ENCODE data around the gene CEP63. TPM values are rescaled to one million over a fixed set of nuclear protein-coding genes. Genes with fewer than 3 reads are reported as not detected.
"Not testable (repeated sequence)": the region's sequence is repeated elsewhere in the genome, so short reads cannot be mapped to it uniquely, and the experiment has no call there.

Gene CEP63
- total RNA-seq, 4 donors from 2014 or later: 16.7 to 26.2 (median 22.6) TPM

DNA sequence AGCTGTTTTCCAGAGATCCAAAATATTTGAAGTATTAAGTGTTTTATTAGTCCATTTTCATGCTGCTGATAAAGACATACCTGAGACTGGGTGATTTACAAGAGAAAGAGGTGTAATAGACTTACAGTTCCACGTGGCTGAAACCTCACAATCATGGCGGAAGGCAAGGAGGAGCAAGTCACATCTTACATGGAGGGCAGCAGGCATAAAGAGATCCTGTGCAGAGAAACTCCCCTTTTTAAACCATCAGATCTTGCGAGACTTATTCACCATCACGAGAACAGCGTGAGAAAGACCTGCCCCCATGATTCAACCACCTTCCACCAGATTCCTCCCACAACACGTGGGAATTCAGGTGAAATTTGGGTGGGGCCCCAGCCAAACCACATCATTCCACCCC is 82.9 kb downstream of the CEP63 start:
- Histone ChIP-seq H3K36me3 (peaks cover 0 to 3% (median 0%) of the 10 kb centered on the region in 4 donors), H3K27ac (replicated peaks in 1 of 4) (no peak overlapping the region), H3K4me1 (no peaks in the 10 kb centered on the region), H3K27me3 (no peaks in the 10 kb centered on the region), H3K9me3 (peaks cover 0 to 10% (median 3%) of the 10 kb centered on the region in 4 donors), H3K4me3 (no peak overlapping the region)
- TF ChIP-seq POLR2AphosphoS5 (IDR thresholded peaks at IDR 0.05) (no peak), EP300 (IDR thresholded peaks at IDR 0.05) (no peak), POLR2A (IDR thresholded peaks at IDR 0.05; ENCODE audit: low read depth) (no peak)
- TF ChIP-seq, protein P1, sequence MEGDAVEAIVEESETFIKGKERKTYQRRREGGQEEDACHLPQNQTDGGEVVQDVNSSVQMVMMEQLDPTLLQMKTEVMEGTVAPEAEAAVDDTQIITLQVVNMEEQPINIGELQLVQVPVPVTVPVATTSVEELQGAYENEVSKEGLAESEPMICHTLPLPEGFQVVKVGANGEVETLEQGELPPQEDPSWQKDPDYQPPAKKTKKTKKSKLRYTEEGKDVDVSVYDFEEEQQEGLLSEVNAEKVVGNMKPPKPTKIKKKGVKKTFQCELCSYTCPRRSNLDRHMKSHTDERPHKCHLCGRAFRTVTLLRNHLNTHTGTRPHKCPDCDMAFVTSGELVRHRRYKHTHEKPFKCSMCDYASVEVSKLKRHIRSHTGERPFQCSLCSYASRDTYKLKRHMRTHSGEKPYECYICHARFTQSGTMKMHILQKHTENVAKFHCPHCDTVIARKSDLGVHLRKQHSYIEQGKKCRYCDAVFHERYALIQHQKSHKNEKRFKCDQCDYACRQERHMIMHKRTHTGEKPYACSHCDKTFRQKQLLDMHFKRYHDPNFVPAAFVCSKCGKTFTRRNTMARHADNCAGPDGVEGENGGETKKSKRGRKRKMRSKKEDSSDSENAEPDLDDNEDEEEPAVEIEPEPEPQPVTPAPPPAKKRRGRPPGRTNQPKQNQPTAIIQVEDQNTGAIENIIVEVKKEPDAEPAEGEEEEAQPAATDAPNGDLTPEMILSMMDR (IDR thresholded peaks at IDR 0.05): no peak
- 77% methylated on average over 6 of the region's 6 CpGs for WGBS
- intact Hi-C loops (cut with DNase I): no loop called here
- no peak for DNase-seq (ENCODE audit: extremely low spot score)

DNA sequence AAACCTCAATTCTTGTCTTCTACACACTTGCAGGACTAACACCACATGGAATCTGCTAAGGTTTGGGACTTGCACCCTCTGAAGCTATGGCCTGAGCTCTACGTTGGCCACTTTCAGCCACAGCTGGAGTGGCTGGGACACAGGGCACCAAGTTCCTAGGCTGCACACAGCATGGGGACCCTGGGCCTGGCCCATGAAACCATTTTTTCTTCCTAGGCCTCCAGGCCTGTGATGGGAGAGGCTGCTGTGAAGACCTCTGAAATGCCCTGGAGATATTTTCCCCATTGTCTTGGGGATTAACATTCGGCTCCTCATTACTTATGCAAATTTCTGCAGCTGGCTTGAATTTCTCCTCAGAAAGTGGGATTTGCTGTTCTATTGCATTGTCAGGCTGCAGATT is 84.0 kb downstream of the CEP63 start:
- intact Hi-C loops (cut with DNase I); H3K27ac ChIP-seq (replicated peaks in 1 of 4); H3K4me1 ChIP-seq; H3K36me3 ChIP-seq; H3K4me3 ChIP-seq; DNase-seq (ENCODE audit: extremely low spot score); H3K27me3 ChIP-seq: not testable (repeated sequence)
- peaks cover 0 to 10% (median 3%) of the 10 kb centered on the region in 4 donors for H3K9me3 ChIP-seq
- 94% methylated on average over 2 of the region's 2 CpGs for WGBS

DNA sequence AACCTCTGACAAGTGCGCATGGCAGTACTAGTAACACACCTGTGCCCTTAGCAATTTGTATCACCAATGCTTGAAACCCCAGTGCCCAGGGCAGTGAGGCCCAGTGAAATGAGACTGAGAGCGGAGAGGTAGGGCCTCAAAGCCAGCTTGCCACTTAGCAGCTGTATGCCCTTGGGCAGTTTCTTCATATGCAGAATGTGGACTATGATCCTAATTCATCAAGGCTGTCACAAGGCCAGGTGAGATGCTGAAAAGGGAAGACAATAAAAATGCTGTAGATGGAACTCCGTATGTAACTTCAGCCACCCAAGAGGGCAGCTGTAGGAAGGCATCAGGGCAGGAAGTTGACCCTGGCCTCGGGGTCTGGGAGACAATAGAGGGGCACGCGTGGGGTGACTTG is 90.6 kb downstream of the CEP63 start:
- Histone ChIP-seq H3K4me3 (no peak overlapping the region), H3K36me3 (no peaks in the 10 kb centered on the region), H3K27ac (replicated peaks in 1 of 4) (no peak overlapping the region), H3K27me3 (no peaks in the 10 kb centered on the region), H3K4me1 (no peaks in the 10 kb centered on the region), H3K9me3 (peaks cover 0 to 6% (median 1%) of the 10 kb centered on the region in 4 donors)
- TF ChIP-seq POLR2AphosphoS5 (IDR thresholded peaks at IDR 0.05) (no peak), POLR2A (IDR thresholded peaks at IDR 0.05; ENCODE audit: low read depth) (no peak)
- TF ChIP-seq, protein P1 (IDR thresholded peaks at IDR 0.05): no peak
- intact Hi-C loops (cut with DNase I): no loop called here
- WGBS: 80% methylated on average over 6 of the region's 6 CpGs
- DNase-seq (ENCODE audit: extremely low spot score): no peak

DNA sequence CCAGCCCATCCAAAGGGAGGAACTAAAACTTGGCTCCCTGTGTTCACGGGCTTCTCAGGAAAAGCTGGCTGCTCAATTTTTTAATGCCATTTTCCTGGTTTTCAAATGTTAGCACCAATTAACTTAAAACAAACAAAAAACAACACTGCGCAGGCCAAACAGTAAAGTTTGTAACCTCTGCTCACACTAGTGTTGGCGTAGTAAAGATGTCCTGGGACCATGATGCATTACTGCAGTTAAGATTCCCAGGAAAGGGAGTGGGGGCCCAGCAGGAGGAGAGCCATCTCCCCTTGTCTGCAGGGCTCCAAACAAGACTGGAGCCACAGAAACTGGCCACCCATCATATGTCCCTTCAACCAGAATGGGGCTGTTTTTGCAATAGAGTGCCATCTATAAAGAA is 91.0 kb downstream of the CEP63 start:
- no peak for DNase-seq (ENCODE audit: extremely low spot score)
- H3K36me3 ChIP-seq: no peaks in the 10 kb centered on the region
- H3K27me3 ChIP-seq: no peaks in the 10 kb centered on the region
- H3K27ac ChIP-seq (replicated peaks in 1 of 4): no peak overlapping the region
- H3K4me3 ChIP-seq: no peak overlapping the region
- peaks cover 0 to 6% (median 1%) of the 10 kb centered on the region in 4 donors for H3K9me3 ChIP-seq
- intact Hi-C loops (cut with DNase I): no loop called here
- WGBS: 83% methylated on average over 3 of the region's 3 CpGs
- TF ChIP-seq EP300 (IDR thresholded peaks at IDR 0.05) (no peak), POLR2A (IDR thresholded peaks at IDR 0.05; ENCODE audit: low read depth) (no peak), POLR2AphosphoS5 (IDR thresholded peaks at IDR 0.05) (no peak)
- TF ChIP-seq, protein P1 (IDR thresholded peaks at IDR 0.05): no peak
- H3K4me1 ChIP-seq: no peaks in the 10 kb centered on the region

DNA sequence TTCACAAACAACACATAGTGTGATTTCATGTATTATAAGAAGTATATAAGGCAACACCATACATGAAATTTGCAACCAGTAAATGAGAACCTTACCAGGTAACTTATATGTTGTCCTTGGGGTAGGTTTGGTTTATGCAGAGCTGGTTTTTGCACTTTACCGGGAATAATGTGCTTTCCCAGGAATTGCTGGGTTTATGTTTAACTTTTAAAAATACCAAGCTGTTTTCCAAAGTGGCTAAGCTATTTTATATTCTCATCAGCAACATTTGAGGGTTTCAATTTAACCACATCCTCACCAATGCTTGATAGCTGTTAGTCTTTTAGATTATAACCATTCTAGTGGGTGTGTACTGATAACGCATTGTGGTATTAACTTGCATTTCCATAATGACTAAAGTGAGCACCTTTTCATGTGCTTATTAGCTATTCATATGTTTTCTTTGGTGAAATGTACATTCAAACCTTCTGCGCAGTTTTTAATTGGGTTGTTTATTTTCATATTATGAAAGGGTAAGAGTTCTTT is 93.3 kb downstream of the CEP63 start:
- no peak overlapping the region for H3K4me3 ChIP-seq
- WGBS: 93% methylated on average over 3 of the region's 3 CpGs
- no peaks in the 10 kb centered on the region for H3K4me1 ChIP-seq
- TF ChIP-seq POLR2AphosphoS5 (IDR thresholded peaks at IDR 0.05) (no peak), EP300 (IDR thresholded peaks at IDR 0.05) (no peak)
- no peaks in the 10 kb centered on the region for H3K27me3 ChIP-seq
- no peaks in the 10 kb centered on the region for H3K36me3 ChIP-seq
- intact Hi-C loops (cut with DNase I): no loop called here
- no peaks in the 10 kb centered on the region for H3K9me3 ChIP-seq
- DNase-seq (ENCODE audit: extremely low spot score): no peak
- no peak overlapping the region for H3K27ac ChIP-seq (replicated peaks in 1 of 4)

DNA sequence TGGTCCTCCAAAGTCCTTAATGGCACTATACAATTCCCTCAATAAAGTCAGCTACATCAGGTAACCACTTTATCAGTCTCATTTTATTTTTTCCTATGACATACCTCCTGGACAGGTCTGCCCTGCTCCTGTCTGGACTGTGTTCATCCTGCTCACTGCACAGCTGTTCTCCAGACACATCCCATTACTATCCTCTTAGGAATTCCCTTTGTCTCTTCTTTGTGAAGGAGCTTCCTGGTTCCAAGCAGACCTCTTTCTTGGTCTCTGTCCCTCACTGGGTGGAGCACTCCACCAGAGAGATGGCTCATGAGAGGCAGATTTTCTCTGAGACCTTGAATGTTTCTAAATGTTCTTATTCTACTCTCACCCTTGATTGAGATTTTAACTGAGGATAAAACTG is 104.9 kb downstream of the CEP63 start:
- Histone ChIP-seq H3K27ac (replicated peaks in 1 of 4) (no peak overlapping the region), H3K4me1 (no peaks in the 10 kb centered on the region), H3K36me3 (no peaks in the 10 kb centered on the region), H3K4me3 (no peak overlapping the region), H3K9me3 (no peaks in the 10 kb centered on the region), H3K27me3 (no peaks in the 10 kb centered on the region)
- intact Hi-C loops (cut with DNase I): no loop called here
- TF ChIP-seq POLR2A (IDR thresholded peaks at IDR 0.05; ENCODE audit: low read depth) (no peak), POLR2AphosphoS5 (IDR thresholded peaks at IDR 0.05) (no peak), EP300 (IDR thresholded peaks at IDR 0.05) (no peak)
- TF ChIP-seq, protein P1 (IDR thresholded peaks at IDR 0.05): no peak
- DNase-seq (ENCODE audit: extremely low spot score): no peak
